HEK293 (cell line): Measurements from ENCODE around the gene CTNNBL1.
A peak's percentile ranks its signal among the peaks of the same experiment; 100 is the strongest.

ENCODE experiments used
- CTCF ChIA-PET: fragments of 350-600 bp; formaldehyde crosslinking; extraction: SDS; loops from one replicate; lab custom pipeline; 2021; ENCODE audit warnings: antibody characterized with exemption; lab: Yijun Ruan, JAX
- POLR2A ChIA-PET: fragments of 300-600 bp; formaldehyde crosslinking; extraction: SDS; loops from one replicate; lab custom pipeline; 2020; ENCODE audit warnings: antibody characterized with exemption, inconsistent platforms; lab: Yijun Ruan, JAX
- H3K27ac ChIP-seq: fragments of 200-500 bp; sonication (Bioruptor generic); 2 replicates; pipeline ENCODE4 v1.5.1; 2014; ENCODE audit warnings: low read depth, low read length, control low read depth, inconsistent platforms; ENCODE audit errors: extremely low read depth
- H3K36me3 ChIP-seq, 2 experiments: fragments of 200-500 bp in 1 of 2; sonication (Bioruptor generic) in 1 of 2; 1 replicate in 1 of 2; 2 replicates in 1 of 2; pipeline ENCODE4 v1.5.1; 2014 to 2017; ENCODE audit warnings: inconsistent platforms in 2 of 2, low read length in 2 of 2; ENCODE audit not compliant: control insufficient read depth in 2 of 2, insufficient read depth in 1 of 2
- H3K4me1 ChIP-seq: fragments of 200-500 bp; sonication (Bioruptor generic); 2 replicates; pipeline ENCODE4 v1.5.1; 2014; ENCODE audit warnings: mild to moderate bottlenecking, low read length, inconsistent platforms; ENCODE audit not compliant: control insufficient read depth, insufficient read depth
- H3K4me3 ChIP-seq: 2 replicates; pipeline ENCODE4 v1.5.1; 2011; ENCODE audit warnings: low read depth, mild to moderate bottlenecking, control low read depth, low read length, moderate library complexity
- H3K9me3 ChIP-seq: fragments of 200-500 bp; sonication (Bioruptor generic); 2 replicates; pipeline ENCODE4 v1.5.1; 2014; ENCODE audit warnings: low read depth, low read length, inconsistent platforms; ENCODE audit not compliant: control insufficient read depth, insufficient read depth
- KLF9 ChIP-seq: fragments of 450-650 bp; formaldehyde crosslinking; IDR thresholded peaks from 2 replicates; pipeline ENCODE4 v1.5.1; 2016; ENCODE audit warnings: missing biosample characterization, missing genetic modification characterization, low read depth
- ZNF146 ChIP-seq: fragments of 450-650 bp; formaldehyde crosslinking; IDR thresholded peaks from 2 replicates; pipeline ENCODE4 v1.5.1; 2016; ENCODE audit warnings: missing biosample characterization, missing genetic modification characterization
- ZNF24 ChIP-seq: fragments of 450-650 bp; formaldehyde crosslinking; IDR thresholded peaks from 2 replicates; pipeline ENCODE4 v1.5.1; 2016; ENCODE audit warnings: missing biosample characterization, missing genetic modification characterization
- ZNF629 ChIP-seq: fragments of 450-650 bp; formaldehyde crosslinking; IDR thresholded peaks from 2 replicates; pipeline ENCODE4 v1.5.1; 2017; ENCODE audit warnings: missing biosample characterization, missing genetic modification characterization
- ZNF664 ChIP-seq: fragments of 450-650 bp; formaldehyde crosslinking; IDR thresholded peaks from 2 replicates; pipeline ENCODE4 v1.5.1; 2016; ENCODE audit warnings: missing biosample characterization, missing genetic modification characterization
- TF ChIP-seq, protein P1 (sequence below): fragments of 450-650 bp; formaldehyde crosslinking; IDR thresholded peaks from 2 replicates; pipeline ENCODE4 v1.5.1; 2016; ENCODE audit warnings: missing biosample characterization, missing genetic modification characterization

CTNNBL1 gene

DNA sequence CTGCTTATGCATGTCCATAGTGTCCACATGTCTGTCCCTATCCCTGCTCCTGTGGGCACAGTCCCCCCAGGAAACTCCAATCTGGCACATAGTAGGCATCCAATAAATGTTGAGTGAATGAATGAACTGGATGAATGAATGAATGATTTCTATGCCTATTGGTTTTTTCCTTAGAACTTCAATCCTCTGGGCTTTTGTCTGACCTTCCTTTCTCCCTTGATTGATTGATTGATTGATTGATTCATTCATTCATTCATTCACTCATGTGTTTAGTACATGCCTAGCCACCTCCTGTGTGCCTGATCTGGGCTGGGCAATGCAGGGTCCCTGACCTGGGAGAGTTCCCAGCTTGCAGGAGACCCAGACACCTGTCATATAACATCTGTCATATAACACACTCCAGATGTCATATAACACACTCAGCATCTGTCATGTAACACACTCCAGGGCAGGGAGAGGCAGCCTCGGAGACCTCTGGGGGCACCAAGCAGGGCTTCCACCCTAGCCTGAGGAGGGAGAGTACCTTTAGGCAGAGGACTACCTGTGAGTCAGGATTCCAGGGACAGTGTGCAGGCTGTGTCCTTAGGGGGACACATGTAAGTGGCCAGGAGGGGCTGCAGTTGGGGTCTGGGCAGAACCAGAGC lies 227.0 kb downstream of the CTNNBL1 start:
- POLR2A ChIA-PET = no interaction called here

DNA sequence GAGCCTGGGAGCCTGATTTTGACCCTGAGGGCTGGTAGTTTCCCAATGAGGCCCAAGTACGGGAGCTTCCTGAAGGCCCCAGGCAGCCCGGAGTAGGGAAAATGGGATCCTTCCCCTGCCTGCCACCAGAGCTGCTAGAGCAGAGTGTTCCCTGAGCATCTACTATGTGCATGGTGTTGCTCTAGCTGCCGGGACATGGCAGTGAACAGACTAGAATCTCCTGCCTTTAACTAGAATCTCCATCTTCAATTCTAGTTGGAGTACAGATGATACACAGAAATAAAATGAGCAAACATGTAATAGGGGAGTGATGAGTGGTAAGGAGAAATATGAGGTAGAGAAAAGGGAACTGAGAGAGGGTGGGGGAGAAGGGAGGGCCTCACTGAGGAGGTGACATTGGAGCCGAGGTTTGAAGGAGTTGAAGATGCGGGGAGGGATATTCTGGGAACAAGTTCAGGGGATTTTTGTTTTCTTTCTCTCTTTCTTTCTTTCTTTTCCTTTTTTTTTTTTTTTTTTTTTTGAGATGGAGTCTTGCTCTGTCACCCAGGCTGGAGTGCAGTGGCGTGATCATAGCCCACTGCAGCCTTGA lies 227.6 kb downstream of the CTNNBL1 start:
- CTCF ChIA-PET = no interaction called here
- TF ChIP-seq ZNF629 (tag by site-specific recombination) = no peak
- peak; percentile 41; the same call in 1 of the 2 replicates for TF ChIP-seq ZNF146 (tag by site-specific recombination)
- peak; percentile 88 for TF ChIP-seq ZNF664 (tag by site-specific recombination)
- Histone ChIP-seq H3K36me3 (no peaks in the 10 kb centered on the region), H3K4me3 (no peak overlapping the region), H3K9me3 (no peaks in the 10 kb centered on the region), H3K4me1 (0 out of 2 replicates have a peak, but pooled peaks cover under 1% of the 10 kb centered on the region), H3K27ac (no peak overlapping the region)
- POLR2A ChIA-PET = no interaction called here

More for the DNA sequence above, 227.0 kb downstream of the CTNNBL1 start:
- 0 out of 2 replicates have a peak, but pooled peaks cover 3% of the 10 kb centered on the region for H3K4me1 ChIP-seq
- H3K27ac ChIP-seq = no peak overlapping the region
- CTCF ChIA-PET = no interaction called here
- no peaks in the 10 kb centered on the region for H3K36me3 ChIP-seq
- H3K9me3 ChIP-seq = no peaks in the 10 kb centered on the region
- no peak overlapping the region for H3K4me3 ChIP-seq
- no peak for TF ChIP-seq KLF9 (tag by site-specific recombination)
- TF ChIP-seq ZNF24 (tag by site-specific recombination) = peak; percentile 60; the same call in 1 of the 2 replicates
- TF ChIP-seq, protein P1, sequence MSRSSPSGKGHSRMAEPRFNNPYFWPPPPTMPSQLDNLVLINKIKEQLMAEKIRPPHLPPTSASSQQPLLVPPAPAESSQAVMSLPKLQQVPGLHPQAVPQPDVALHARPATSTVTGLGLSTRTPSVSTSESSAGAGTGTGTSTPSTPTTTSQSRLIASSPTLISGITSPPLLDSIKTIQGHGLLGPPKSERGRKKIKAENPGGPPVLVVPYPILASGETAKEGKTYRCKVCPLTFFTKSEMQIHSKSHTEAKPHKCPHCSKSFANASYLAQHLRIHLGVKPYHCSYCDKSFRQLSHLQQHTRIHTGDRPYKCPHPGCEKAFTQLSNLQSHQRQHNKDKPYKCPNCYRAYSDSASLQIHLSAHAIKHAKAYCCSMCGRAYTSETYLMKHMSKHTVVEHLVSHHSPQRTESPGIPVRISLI = no peak
